Measurements from ENCODE around the gene EGLN2.

DNA sequence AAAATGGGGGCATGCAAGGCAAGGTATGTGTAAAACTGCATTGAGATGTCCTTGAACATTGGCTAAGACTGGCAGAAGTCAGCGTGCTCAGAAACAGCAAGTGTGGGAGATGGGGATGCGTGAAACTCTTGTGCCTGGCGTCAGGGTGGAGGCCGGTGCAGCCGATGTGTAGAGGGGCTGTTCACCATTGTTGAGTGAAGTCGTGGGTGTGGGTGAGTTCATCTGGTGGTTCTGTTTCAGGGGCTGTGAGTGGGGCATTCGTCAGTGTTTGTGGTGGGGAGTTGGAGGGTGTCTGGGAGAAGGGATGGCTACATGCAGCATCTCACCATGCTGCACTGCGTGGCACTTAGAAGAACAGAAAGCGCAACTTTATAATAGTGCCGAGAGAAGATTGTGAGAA, 35.0 kb upstream of the EGLN2 start:
- TF ChIP-seq EZH2 (IDR thresholded peaks at IDR 0.05), result no peak
- TF ChIP-seq POLR2AphosphoS5 (IDR thresholded peaks at IDR 0.05; ENCODE audit: borderline replicate concordance, low read depth, low read length), result no peak
- no peak for TF ChIP-seq FOXP2 (optimal IDR thresholded peaks at IDR 0.05; ENCODE audit: control extremely low read depth, extremely low read length, insufficient read depth)
